Activated CD4-positive, alpha-beta T cell treated with anti-CD3 and anti-CD28 coated beads, Interleukin-2, amount 10 ng/mL, durations not matched to agents 7 days and 5 days (primary cell): ENCODE measurements around the gene ZNF565. TPM values are rescaled to one million over a fixed set of nuclear protein-coding genes. Genes with fewer than 3 reads are reported as not detected.

ENCODE experiments used
- CTCF ChIA-PET: fragments of 350-600 bp; sonication (Branson Sonifier 250); formaldehyde crosslinking; loops from one replicate; lab custom pipeline; 2021; ENCODE audit warnings: antibody characterized with exemption; lab: Charles Lee
- POLR2A ChIA-PET: fragments of 350-600 bp; sonication (Branson Sonifier 250); formaldehyde crosslinking; loops from one replicate; lab custom pipeline; 2021; ENCODE audit warnings: antibody characterized with exemption; lab: Charles Lee
- DNase-seq: peaks from one replicate; pipeline ENCODE4 v3.0.0-alpha.2; 2020
- H3K27ac Mint-ChIP-seq: one replicate; pipeline ENCODE4 v1.8.0; 2021; ENCODE audit warnings: mild to moderate bottlenecking, moderate library complexity, mixed read lengths
- H3K27me3 Mint-ChIP-seq: one replicate; pipeline ENCODE4 v1.8.0; 2021; ENCODE audit warnings: mixed read lengths
- H3K36me3 Mint-ChIP-seq: one replicate; pipeline ENCODE4 v1.8.0; 2021; ENCODE audit warnings: low read depth, mixed read lengths
- H3K4me1 Mint-ChIP-seq: one replicate; pipeline ENCODE4 v1.8.0; 2021; ENCODE audit warnings: mixed read lengths
- H3K4me3 Mint-ChIP-seq: one replicate; pipeline ENCODE4 v1.8.0; 2021; ENCODE audit warnings: mild to moderate bottlenecking, moderate library complexity, mixed read lengths
- H3K9me3 Mint-ChIP-seq: one replicate; pipeline ENCODE4 v1.8.0; 2021; ENCODE audit warnings: mixed read lengths
- total RNA-seq, 2 experiments: library from RNA; stranded (reverse); gene quantifications; one replicate each; pipeline ENCODE4 v1.2.3, GENCODE V29; 2021

The ZNF565 gene
- total RNA-seq, 2 experiments from 2014 or later, result 2.7 to 3.3 TPM

DNA sequence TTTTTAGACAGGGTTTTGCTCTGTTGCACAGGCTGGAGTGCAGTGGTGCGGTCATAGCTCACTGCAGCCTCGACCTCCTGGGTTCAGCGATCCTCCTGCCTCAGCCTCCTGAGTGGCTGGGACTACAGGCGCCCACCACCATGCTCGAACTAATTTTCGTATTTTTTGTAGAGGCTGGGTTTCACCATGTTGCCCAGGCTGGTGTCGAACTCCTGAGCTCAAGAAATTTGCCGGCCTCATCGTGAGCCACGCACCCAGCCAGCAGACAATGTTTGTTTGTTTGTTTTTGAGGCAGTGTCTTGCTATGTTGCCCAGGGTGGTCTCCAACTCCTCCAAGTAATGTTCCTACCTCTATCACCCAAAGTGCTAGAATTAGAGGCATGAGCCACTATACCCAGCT lies 61.3 kb downstream of the ZNF565 start:
- POLR2A ChIA-PET, result no interaction called here
- no peak overlapping the region for H3K4me3 Mint-ChIP-seq
- peaks cover 4% of the 10 kb centered on the region for H3K4me1 Mint-ChIP-seq
- no peaks in the 10 kb centered on the region for H3K27me3 Mint-ChIP-seq
- CTCF ChIA-PET, result interaction anchor here (0.6 to 1.2 kb wide), 5 partner anchors 13 to 37 kb away, joined by 3 to 5 read pairs (median 3); partner anchors contain the start of gene CAPNS1
- H3K27ac Mint-ChIP-seq, result no peak overlapping the region
- no peak for DNase-seq
- H3K36me3 Mint-ChIP-seq, result peaks cover 26% of the 10 kb centered on the region
- no peaks in the 10 kb centered on the region for H3K9me3 Mint-ChIP-seq

DNA sequence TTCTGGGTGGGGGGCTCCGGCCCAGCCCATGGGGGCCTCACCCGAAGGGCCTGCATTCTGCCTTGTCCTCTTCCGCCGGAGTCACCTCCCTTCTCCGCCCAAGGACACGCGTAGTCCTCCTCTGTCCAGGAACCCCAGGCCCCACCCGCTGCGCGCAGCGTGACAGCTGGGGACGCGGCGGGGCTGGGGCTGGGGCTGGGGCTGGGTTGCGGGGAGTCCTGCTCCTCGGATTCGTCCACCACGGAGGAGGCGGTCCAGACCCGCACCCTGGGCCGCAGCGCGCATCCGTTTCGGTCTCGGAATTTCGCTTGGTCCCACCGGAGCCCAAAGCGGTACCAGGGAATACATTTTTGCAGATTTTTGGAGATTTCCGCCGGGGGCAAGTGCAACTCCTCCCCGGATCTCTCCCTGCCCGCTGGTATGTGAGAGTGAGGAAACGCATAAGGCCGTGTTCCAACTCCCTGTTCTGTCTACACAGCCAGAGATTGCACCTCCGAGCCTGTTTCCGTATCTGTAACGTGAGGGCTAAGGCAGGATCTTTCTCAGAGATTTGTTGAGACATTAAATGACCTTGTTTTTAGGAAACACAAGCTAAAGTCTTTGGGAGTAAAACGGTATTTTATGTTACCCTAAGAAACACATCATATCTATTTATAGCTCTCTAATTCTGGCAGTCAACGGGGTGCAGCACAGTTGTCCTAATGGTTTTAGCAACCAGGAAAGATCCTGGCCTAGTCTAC lies 61.9 kb downstream of the ZNF565 start, which contains the start of gene COX7A1:
Gene COX7A1, minus strand, starts transcription at position 96 of the 740 bp plus-strand sequence. Its CDS starts 40 bp downstream, at position 56.
- ChIA-PET POLR2A (no interaction called here), CTCF (interaction anchor here (0.6 to 1.2 kb wide), 5 partner anchors 13 to 36 kb away, joined by 3 to 5 read pairs (median 3); partner anchors contain the start of gene CAPNS1)

DNA sequence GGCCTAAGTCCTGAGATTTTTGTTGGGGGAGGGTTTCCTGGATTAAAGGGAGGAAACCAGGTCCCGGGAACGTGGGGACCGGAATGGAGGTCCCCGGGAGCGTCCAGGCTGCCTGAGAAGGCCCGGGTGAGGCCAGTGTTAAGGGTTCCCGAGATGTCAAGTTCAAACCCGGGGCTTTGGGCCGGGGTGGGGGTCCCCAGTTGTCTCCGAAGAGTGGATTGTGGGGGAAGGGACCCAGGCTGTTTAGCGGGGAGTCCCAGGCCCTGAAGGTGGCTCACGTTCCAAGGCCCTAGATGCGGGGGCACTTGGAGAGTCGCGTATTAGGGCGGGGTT lies 62.5 kb downstream of the ZNF565 start:
- Mint-ChIP-seq H3K4me1 (peaks cover 6% of the 10 kb centered on the region), H3K36me3 (peaks cover 32% of the 10 kb centered on the region), H3K27me3 (no peaks in the 10 kb centered on the region), H3K4me3 (no peak overlapping the region), H3K9me3 (no peaks in the 10 kb centered on the region), H3K27ac (no peak overlapping the region)
- CTCF ChIA-PET, result no interaction called here
- POLR2A ChIA-PET, result no interaction called here
- DNase-seq, result no peak

More for the DNA sequence above, 61.9 kb downstream of the ZNF565 start, which contains the start of gene COX7A1:
- H3K9me3 Mint-ChIP-seq, result no peaks in the 10 kb centered on the region
- no peaks in the 10 kb centered on the region for H3K27me3 Mint-ChIP-seq
- H3K4me3 Mint-ChIP-seq, result no peak within 1 kb of the TSS
- H3K27ac Mint-ChIP-seq, result no peak within 1 kb of the TSS
- peaks cover 29% of the 10 kb centered on the region for H3K36me3 Mint-ChIP-seq
- peaks cover 4% of the 10 kb centered on the region for H3K4me1 Mint-ChIP-seq
- no peak for DNase-seq

DNA sequence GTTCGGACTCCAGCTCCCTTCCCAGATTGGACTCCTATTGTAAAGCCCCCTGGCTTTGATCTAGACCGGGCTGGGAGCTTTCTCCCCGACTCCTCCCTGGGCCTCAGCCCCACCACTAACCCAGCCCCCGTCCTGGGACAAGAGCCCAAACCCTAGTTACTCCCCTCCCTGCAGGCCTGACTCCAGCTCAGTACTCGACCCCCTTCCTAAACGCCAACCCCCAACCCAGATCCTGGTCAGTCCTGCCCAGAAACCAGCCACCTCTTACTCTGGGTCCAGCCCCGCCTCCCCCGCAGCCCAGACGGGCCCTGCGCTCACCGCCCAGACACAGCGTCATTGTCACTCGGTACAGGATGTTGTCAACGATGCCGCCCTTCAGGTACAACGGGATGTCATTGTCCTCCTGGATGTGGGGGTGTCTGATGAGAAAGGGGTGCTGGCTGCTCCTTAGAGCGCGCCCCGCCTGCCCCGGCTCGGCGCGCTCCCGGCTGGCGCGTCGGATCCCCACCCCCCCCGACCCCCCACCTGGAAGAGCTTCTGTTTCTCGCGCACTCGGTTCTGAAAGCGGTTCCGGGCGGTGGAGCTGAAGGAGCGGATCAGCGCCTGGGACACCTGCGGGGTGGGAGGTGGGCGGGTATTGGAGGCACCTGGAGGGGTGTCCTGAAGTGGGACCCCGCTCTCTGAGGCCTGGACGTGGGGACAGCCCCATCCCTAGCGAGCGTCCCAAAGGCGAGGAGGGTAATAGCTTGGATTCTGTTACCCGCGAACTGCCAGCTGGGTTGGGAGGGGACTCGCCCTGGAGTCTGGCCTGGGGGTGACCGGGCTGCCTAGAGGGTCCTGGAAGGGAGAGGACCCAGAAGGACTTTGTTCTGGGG lies 63.1 kb downstream of the ZNF565 start:
- POLR2A ChIA-PET, result no interaction called here
- Mint-ChIP-seq H3K36me3 (peaks cover 37% of the 10 kb centered on the region), H3K4me3 (no peak overlapping the region), H3K27ac (no peak overlapping the region), H3K9me3 (no peaks in the 10 kb centered on the region), H3K4me1 (peaks cover 7% of the 10 kb centered on the region), H3K27me3 (no peaks in the 10 kb centered on the region)
- CTCF ChIA-PET, result interaction anchor here (0.5 to 0.9 kb wide), 2 partner anchors 18 to 25 kb away, joined by 3 to 4 read pairs; no protein-coding TSS in a partner anchor
- no peak for DNase-seq

DNA sequence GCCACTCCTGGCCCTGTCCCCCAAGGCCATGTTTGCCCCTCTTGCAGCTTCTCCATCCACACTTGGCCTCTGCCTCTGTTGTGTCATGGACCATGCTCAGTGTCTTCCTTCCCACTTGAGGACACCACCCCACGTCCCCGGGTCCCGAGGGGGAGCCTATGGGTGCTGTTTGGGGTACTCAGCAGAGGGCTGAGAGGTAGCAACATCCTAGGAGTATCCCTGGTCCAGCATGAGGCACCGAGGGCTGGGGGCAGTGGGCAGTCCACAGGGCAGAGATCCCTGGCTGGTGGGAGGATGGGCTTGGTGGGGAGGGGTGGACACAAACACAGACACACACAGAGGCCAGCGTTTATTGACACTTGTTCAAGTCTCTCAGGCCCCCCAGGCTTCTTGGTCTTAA lies 63.9 kb downstream of the ZNF565 start:
- Mint-ChIP-seq H3K4me3 (no peak overlapping the region), H3K36me3 (peaks cover 43% of the 10 kb centered on the region), H3K9me3 (no peaks in the 10 kb centered on the region), H3K4me1 (peaks cover 9% of the 10 kb centered on the region), H3K27ac (no peak overlapping the region), H3K27me3 (no peaks in the 10 kb centered on the region)
- DNase-seq, result no peak
- CTCF ChIA-PET, result interaction anchor here (0.9 kb wide), 1 partner anchor 19 kb away, joined by 3 read pairs; no protein-coding TSS in a partner anchor
- POLR2A ChIA-PET, result no interaction called here

DNA sequence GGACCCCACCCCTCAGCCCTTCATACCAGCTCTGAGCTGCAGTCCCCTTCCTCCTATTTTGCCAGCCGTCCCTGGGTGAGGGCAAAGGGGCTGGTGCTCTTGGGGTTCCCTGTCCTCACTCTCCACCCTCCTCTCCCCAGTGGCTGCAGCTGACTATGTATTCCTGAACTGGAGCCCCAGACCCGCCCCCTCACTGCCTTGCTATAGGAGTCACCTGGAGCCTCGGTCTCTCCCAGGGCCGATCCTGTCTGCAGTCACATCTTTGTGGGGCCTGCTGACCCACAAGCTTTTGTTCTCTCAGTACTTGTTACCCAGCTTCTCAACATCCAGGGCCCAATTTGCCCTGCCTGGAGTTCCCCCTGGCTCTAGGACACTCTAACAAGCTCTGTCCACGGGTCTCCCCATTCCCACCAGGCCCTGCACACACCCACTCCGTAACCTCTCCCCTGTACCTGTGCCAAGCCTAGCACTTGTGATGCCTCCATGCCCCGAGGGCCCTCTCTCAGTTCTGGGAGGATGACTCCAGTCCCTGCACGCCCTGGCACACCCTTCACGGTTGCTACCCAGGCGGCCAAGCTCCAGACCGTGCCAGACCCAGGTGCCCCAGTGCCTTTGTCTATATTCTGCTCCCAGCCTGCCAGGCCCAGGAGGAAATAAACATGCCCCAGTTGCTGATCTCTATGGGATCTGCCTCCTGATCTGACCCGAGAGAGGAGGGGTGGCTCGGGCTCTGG lies 64.6 kb downstream of the ZNF565 start:
- CTCF ChIA-PET, result interaction anchor here (0.5 to 0.9 kb wide), 3 partner anchors 16 to 65 kb away, joined by 3 read pairs; no protein-coding TSS in a partner anchor
- H3K4me1 Mint-ChIP-seq, result peaks cover 9% of the 10 kb centered on the region
- no peaks in the 10 kb centered on the region for H3K27me3 Mint-ChIP-seq
- no peak for DNase-seq
- no peak overlapping the region for H3K4me3 Mint-ChIP-seq
- peak overlapping the region; percentile 51 for H3K27ac Mint-ChIP-seq
- H3K9me3 Mint-ChIP-seq, result no peaks in the 10 kb centered on the region
- POLR2A ChIA-PET, result no interaction called here
- H3K36me3 Mint-ChIP-seq, result peaks cover 46% of the 10 kb centered on the region

DNA sequence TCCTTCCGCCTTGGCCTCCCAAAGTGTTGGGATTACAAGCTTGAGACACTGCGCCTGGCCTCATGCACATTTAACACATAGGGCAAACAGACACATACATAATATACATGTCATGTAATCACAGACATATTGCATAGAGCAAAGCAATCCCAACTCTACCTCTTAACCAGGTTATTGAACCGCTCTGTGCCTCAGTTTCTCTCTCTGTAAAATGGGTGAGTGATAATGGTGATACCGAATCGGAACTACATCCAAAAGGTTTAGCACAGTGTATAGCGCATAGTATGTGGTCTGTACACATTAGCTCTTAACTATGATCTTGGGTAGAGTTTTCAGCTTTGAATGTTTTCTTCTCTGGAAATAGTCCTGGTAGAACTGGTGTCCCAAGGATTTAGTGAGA lies 69.8 kb downstream of the ZNF565 start:
- no peak overlapping the region for H3K4me3 Mint-ChIP-seq
- H3K4me1 Mint-ChIP-seq, result peaks cover 22% of the 10 kb centered on the region
- H3K27me3 Mint-ChIP-seq, result no peaks in the 10 kb centered on the region
- no peaks in the 10 kb centered on the region for H3K9me3 Mint-ChIP-seq
- CTCF ChIA-PET, result interaction anchor here (0.6 to 1.0 kb wide), 3 partner anchors 17 to 55 kb away, joined by 3 to 7 read pairs (median 4); no protein-coding TSS in a partner anchor
- DNase-seq, result no peak
- POLR2A ChIA-PET, result no interaction called here
- no peak overlapping the region for H3K27ac Mint-ChIP-seq
- peaks cover 61% of the 10 kb centered on the region for H3K36me3 Mint-ChIP-seq

DNA sequence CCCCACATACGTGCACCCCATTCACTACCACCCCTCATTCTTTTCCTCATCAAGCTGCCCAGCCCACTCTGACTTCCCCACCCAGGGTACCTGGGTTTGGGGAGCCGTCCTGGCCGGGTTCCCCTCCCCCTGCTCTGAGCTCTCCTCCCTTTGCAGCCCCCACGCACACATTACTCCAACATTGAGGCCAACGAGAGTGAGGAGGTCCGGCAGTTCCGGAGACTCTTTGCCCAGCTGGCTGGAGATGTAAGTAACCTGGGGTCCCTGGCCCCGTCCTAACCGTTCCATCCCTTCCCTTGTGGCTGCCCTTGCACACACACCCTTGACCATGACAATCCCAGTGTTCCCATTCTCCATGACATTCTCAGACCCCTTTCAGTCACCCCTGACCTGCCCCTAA lies 72.0 kb downstream of the ZNF565 start:
- CTCF ChIA-PET, result interaction anchor here (1.1 kb wide), 1 partner anchor 15 kb away, joined by 3 read pairs; no protein-coding TSS in a partner anchor
- Mint-ChIP-seq H3K4me1 (peaks cover 25% of the 10 kb centered on the region), H3K27me3 (no peaks in the 10 kb centered on the region), H3K27ac (peak overlapping the region; percentile 36), H3K36me3 (peaks cover 46% of the 10 kb centered on the region), H3K9me3 (no peaks in the 10 kb centered on the region), H3K4me3 (no peak overlapping the region)
- POLR2A ChIA-PET, result no interaction called here
- DNase-seq, result no peak

DNA sequence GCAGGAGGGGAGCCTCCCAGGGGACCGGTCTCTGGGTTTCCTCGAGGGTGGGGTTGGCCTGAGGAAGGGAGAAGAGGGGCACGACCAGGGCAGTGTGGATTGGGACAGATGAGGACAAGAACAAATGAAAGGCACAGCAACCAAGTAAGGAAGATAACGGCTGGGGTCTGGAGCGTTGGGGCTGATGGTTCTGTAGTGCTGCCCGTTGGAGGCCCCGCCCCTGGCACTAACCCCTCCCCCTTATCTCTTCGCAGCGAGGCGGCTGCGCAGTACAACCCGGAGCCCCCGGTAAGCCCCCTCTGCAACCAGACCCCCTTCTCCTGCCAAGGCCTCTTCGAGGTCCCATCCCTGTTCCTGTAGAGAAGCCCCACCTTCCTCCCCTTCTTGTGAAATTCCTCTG lies 72.4 kb downstream of the ZNF565 start:
- ChIA-PET CTCF (interaction anchor here (0.6 to 1.1 kb wide), 2 partner anchors 15 to 384 kb away, joined by 3 read pairs; no protein-coding TSS in a partner anchor), POLR2A (no interaction called here)
- Mint-ChIP-seq H3K27me3 (no peaks in the 10 kb centered on the region), H3K4me1 (peaks cover 25% of the 10 kb centered on the region), H3K9me3 (no peaks in the 10 kb centered on the region), H3K27ac (peak overlapping the region; percentile 36), H3K36me3 (peaks cover 44% of the 10 kb centered on the region), H3K4me3 (peak overlapping the region; percentile 88)
- no peak for DNase-seq

DNA sequence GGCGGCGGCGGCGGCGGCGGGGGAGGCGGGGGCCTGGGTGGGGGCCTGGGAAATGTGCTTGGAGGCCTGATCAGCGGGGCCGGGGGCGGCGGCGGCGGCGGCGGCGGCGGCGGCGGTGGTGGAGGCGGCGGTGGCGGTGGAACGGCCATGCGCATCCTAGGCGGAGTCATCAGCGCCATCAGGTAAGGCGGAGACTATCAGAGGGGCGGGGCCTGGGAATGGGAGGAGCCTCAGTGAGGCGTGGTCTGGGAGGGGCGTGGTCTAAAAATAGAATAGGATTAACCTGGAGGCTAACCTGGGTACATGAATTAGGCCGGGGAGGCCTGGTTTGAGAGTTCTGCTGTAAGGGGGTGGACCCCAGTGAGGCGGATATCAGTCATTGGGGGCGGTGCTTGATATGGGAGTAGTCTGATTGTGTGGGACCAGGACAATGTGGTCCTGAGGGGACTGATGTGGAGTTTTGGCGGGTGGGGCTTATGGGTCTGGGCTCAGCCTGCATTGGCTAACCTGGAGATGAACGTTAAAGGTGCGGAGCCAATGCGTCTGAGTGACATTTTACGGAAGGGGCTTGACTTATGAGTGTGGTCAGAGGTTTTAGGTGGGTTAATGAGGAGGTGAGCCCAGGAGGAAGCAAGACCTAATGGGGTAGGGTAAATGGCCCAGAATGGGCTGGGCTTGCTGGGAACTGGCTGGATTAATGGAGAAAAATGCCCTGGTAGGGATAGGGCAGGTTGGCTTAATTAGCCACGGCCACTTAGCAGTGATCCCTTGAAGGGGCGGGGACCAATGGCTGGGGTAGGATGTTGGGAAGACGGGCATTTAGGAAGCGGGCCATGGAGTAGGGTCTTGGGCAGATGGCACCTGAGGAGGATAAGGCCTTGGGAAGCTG lies 73.2 kb downstream of the ZNF565 start:
- ChIA-PET POLR2A (no interaction called here), CTCF (interaction anchor here (0.6 to 2.7 kb wide), 2 partner anchors 13 to 385 kb away, joined by 3 to 11 read pairs; no protein-coding TSS in a partner anchor)
- H3K9me3 Mint-ChIP-seq, result no peaks in the 10 kb centered on the region
- DNase-seq, result peak; percentile 92
- H3K4me1 Mint-ChIP-seq, result peaks cover 28% of the 10 kb centered on the region
- H3K27me3 Mint-ChIP-seq, result no peaks in the 10 kb centered on the region
- peaks cover 38% of the 10 kb centered on the region for H3K36me3 Mint-ChIP-seq
- H3K4me3 Mint-ChIP-seq, result peak overlapping the region; percentile 88
- H3K27ac Mint-ChIP-seq, result peak overlapping the region; percentile 95

DNA sequence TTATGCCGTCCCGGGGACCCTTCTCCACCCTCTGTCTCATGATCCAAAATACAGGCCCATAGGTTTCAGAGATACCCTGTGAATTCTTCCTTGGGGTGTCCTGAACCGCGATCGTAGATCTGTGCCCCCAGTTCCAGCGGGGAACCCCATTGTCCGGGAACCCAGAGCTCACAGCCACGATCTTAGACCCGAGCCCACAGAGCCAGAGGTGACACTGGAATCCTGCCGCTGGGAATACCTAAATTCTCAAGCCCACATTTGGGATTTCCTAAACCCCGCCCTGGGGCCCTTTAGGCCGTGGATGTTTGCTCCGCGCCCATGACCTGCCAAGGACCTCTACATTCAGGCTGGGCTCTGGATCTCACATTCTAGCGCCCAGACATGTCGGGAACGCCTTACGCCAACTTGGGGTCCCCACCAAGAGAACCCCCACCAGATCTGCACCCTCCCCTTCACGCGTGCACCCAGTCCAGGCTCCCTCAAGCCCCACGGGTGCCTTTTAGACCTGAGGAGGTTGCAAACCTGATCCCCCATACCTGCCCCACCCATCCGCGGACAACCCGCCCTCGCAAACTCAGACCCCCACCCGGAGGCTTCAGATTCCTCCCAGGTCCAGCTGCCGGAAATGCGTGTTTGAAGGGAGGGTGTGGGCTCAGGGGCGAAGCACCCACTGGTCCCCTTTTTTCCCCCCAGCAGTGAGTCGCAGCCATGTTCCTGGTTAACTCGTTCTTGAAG lies 74.0 kb downstream of the ZNF565 start:
- CTCF ChIA-PET, result interaction anchor here (0.9 to 2.9 kb wide), 4 partner anchors 10 to 33 kb away, joined by 3 to 12 read pairs (median 7); no protein-coding TSS in a partner anchor
- H3K4me1 Mint-ChIP-seq, result peaks cover 31% of the 10 kb centered on the region
- DNase-seq, result peak; percentile 58
- peaks cover 31% of the 10 kb centered on the region for H3K36me3 Mint-ChIP-seq
- peak overlapping the region; percentile 95 for H3K27ac Mint-ChIP-seq
- POLR2A ChIA-PET, result interaction anchor here (0.6 to 1.1 kb wide), 2 partner anchors 12 to 71 kb away, joined by 3 to 4 read pairs; no protein-coding TSS in a partner anchor
- no peaks in the 10 kb centered on the region for H3K27me3 Mint-ChIP-seq
- no peaks in the 10 kb centered on the region for H3K9me3 Mint-ChIP-seq
- H3K4me3 Mint-ChIP-seq, result peak overlapping the region; percentile 88
